CD4-positive, alpha-beta T cell treated with Interleukin-17A for 1 hour (primary cell): ENCODE measurements around the gene TUBB.
A peak's percentile ranks its signal among the peaks of the same experiment; 100 is the strongest.
"Not testable (repeated sequence)": the region's sequence is repeated elsewhere in the genome, so short reads cannot be mapped to it uniquely, and the experiment has no call there.

Experiments used
- DNase-seq: peaks from one replicate; pipeline ENCODE4 v3.0.0-alpha.2; 2020

The TUBB gene

DNA sequence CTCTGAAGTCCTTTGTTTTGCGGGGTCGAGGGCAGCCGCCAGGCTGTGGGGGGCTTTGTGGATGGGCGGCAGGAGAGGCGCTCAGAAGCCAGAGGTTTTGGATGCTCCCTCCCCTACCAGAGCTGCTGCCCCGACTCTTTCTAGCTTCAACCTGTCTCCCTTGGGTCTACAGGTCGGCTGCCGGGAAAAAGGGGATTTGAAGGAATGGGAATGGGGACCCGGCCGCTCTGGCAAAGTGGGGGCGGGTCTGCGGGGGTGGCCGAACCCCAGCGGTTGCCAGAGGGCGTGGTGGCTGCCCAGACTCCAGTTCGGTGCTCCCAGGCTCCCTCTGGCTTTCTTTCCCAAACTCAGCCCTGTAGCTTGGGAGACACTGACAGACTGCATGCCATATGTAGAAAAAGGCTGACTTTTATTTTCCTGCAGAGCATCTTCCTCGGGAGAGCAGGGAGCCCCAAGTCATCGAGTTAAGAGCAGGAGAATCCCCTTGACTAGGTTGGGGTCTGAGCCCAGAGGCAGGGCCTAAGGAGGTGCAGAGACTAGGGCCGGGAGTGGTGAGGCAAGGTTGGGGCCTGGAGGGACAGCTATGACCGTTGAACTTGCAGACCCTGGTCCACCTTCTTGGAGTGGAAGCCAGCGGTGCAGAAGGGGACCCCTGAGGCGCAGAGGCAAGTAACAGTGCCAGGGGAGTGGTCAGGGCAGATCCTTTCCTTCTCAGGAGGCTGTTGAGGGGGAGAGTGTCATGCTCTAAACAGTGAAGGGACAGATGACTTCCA lies 32.3 kb upstream of the TUBB start:
- no peak for DNase-seq

DNA sequence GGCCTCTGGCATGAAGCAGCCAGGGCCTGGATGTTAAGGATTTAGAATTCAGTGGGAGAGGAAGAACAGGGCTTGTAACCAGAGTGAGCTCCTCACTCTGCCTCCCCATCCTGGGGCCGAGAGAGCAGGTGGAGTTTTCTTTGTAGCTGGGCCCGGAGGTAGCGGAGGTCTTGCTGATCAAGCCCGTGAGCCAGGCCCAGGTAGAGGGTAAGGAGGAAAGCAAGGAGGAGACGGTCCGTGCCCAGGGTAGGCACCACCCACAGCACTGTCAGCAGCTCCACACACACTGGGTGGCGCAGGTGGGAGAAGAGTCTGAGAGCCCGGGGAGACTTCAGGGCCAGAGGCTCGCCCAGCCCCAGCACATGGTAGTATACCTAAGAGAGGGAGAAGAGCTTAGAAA lies 31.6 kb upstream of the TUBB start:
- DNase-seq, result no peak

DNA sequence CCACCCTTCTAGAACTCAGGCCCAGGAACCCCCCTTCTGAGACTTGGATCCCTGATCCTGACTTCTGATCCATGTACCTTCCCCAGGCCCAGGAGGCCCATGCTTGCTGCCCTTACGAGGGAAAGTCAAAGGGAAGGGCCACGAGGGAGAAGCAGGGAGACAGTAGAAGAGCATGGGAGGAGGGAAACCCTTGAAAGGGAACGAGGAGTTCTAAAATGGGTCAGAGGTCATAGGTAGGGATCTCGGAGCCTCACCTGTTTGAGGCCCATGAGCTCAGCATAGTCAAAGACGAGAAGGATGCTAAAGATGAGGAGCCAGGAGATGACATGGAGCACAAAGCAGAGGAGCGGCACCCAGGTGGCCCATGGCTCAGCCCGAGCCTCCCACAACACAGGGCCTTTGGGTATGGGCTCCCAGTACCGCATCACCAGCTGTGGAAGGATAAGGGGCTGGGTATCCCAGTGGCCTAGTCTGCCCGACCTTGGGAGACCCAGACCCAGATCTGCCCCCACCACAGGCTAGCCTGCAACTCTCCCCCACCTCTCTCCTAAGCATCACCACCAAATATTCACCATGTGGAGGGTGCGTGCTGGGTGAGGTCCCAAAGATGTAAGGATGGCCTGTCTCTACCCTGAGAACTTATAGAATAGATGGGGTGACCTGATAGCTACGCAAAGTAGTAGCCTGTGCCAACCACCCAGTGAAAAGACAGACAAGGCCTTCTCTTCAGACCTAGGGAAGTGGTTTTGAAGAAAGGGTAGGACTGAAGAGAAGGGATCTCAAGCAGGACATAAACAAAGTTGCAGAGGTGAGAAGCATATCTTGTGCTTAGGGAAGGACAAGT lies 30.9 kb upstream of the TUBB start:
- no peak for DNase-seq

DNA sequence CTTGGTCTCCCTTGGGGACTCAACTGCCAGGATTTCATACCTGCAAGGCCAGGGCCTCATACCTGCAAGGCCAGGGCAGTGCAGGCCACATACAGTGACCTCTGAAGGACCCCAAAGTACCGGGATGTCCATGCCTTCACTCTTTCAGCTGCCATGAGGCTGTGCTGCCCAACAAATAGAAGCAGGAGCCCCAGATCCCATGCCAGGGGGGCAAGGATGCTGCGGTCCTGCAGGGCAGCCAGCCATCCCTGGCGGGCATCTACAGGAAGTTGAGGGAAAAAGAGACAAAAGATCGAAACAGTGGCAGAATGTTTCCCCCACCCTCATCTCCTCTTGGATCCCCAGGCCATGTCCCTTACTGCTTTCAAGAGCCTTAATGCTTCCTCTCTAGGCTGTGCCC lies 30.2 kb upstream of the TUBB start:
- no peak for DNase-seq

DNA sequence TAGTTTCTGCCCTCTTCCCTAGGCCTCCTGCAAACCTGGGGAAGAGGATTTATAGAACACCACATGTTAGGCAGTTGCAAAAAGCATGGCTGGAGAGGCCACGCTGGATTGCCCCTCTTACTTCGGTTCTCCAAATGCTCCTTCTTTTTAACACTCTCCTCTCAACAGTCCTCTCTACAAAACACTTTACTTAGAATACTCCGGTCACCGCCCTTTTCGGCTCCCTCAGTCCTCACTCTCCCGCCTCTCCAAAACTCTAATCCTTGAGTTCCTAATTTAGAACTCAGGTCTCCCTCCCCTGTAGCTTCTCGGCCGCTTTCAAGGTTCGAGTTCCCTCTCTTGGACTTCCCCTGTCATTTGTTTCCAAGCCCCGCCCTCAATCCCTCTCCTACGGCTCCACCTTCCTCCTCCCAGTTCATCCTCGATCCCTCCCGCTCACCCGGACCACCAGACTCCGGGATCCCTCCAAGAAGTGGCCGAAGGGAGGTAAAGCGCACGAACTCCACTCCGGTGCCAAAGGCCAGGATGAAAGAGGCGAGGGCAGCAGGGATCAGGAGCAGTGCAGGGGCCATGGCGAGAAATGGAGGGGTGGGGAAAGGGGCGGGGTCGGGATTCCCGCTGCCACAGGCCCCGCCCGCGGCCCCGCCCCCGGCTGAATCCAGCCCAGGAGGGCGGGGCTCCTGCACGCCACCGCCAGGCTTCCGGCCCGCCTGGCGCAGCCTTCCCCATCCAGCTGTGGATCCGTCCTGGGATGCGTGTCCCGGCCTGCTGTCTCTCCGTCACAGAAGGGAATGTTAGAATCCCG lies 29.5 kb upstream of the TUBB start, which contains the start of gene NRM:
TSS of gene NRM (minus strand) at position 582 of the 805 bp plus-strand sequence. CDS start at position 572, 10 bp downstream.
- DNase-seq, result peak; percentile 66

DNA sequence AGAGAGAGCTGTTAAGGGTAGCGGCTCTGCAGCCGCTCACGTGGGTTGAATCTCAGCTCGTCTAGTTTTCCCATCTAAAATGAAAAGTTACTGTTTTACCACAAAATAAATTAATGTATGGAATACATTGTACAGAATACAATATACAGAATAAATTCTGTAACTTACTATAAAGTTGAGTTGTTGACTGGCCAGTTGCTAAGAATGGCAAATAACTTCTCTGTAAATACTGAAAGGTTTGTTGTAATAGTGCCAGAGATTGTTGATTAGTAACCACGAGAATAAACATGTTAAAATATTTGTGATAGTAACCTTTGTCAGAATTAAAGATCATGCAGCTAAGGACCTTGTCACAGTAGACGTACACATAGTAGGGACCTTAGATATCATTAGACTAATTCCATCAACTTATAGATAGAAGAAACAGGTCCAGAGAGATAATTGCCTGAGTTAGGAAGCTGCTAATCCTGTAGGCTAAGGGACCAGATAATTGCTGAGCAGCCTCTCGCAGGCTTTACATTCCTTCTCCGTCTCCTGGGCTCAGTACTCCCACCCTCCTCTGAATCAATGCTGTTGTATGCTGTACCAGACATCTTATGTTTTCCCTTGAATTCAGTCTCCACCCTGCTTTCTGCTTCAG lies 28.8 kb upstream of the TUBB start:
- DNase-seq, result no peak

DNA sequence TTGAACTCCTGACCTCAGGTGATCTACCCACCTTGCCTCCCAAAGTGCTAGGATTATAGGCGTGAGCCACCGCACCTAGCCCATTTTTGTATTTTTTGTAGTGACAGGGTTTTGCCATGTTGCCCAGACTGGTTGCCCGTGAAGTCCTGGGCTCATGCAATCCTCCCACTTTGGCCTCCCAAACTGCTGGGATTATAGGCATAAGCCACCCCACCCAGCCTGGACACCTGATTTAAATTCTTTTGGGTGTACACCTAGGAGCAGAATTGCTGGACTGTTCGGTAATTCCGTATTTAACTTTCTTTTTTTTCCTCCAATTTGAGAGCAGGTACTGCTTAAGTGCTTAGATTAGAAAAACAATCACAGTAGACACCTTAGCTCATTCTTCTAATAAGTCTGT lies 23.7 kb upstream of the TUBB start:
- no peak for DNase-seq

DNA sequence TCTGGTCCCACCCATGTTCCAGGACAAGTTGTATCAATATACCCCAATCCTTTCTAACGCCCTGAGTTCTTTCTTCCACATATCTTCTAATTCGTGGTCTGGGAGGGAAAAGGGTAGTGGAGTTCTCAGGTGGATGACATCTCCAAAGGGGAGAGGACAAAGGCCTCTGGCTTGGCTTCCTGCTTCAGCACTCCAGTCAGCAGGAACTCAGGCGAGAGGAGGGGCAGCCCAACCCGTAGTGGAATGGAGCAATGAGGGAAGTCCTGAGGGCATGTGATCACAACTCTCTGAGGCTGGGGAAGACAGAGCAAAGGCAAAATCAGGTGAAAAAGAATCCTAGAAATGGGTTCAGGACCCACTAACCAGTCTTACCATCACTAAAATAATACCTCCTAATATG lies 19.8 kb upstream of the TUBB start:
- no peak for DNase-seq

DNA sequence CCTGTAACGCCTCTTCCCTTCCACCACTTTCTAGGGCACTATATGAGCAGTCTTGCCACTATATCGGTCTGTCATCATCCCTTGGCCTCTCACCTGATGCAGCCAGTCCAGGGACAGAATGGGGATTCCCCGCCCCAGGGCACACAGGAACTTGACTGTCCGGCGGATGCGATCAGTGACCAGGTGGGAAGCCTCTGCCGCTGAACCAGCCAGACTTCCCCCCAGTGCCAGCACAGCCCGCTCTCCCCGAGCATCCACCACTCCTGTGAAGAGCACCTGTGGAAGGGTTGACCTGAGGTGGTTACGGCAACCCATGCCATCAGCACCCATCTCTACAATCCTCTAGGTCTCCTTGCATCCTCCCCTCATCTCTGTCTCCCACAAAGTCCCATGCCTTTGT lies 17.1 kb upstream of the TUBB start:
- DNase-seq, result no peak

DNA sequence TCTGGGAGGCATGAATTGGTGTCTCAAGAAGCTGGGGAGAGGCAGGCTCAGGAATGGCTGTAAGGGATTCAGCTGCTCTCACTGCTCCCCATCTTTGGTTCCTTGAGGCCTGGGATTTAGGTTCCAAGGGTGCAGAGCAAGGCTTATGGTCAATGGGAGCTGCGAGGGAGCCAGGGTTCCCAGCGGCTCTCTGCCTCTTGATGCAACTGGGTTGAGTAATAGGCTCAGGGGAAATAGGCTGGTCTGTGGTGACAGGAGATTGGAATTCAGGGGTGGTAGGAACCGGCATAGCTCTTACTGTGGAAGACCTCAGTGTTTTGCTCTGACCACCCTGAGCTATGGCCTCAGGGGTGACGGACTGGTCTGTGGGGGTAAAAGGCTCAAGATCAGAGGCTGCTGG lies 16.3 kb upstream of the TUBB start:
- DNase-seq, result no peak

DNA sequence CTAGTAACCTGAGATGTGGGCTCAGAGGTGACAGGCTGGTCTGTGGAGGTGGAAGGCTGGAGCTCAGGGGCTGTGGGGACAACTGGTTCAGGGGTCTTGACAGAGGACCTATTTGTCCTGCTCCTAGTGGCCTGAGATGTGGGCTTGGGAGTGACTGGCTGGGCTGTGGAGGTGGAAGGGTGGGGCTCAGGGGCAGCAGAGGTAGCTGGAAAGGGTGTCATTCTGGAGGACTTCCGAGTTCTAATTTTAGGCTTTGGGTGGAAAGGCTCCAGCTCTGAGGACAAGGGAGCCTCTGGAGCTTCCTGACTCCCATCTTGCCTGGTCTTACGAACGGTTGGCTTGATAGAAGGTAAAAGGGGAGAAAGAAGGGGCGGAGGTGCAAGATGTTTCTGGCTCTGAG lies 14.5 kb upstream of the TUBB start:
- no peak for DNase-seq

DNA sequence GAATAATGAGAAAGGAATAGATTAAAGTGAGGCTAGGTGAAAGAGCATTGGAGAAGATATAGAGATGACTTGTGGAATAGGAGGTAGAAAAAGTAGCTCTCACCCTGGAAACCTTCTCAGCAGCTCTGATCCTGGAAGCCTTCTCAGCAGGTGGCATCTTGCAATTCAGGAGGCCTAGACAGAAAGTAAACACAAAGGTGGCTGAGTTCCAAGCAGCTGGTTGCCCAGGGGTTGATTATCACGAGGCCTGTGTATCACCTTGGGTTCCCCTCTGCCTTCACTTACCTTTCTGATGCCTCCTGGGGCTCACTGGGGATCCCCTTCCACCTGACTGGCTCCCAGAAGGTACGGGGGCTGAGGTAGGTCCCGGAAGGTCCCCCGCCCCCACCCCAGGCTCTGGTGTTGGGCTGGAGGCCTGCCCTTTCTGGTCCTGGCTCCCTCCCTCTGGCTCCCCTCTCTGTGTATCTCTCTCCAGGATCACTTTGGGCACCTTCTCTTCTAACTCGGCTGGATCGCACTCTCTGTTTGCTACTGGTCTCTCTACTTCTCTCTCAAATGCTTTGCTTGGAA lies 12.8 kb upstream of the TUBB start:
- DNase-seq, result no peak

DNA sequence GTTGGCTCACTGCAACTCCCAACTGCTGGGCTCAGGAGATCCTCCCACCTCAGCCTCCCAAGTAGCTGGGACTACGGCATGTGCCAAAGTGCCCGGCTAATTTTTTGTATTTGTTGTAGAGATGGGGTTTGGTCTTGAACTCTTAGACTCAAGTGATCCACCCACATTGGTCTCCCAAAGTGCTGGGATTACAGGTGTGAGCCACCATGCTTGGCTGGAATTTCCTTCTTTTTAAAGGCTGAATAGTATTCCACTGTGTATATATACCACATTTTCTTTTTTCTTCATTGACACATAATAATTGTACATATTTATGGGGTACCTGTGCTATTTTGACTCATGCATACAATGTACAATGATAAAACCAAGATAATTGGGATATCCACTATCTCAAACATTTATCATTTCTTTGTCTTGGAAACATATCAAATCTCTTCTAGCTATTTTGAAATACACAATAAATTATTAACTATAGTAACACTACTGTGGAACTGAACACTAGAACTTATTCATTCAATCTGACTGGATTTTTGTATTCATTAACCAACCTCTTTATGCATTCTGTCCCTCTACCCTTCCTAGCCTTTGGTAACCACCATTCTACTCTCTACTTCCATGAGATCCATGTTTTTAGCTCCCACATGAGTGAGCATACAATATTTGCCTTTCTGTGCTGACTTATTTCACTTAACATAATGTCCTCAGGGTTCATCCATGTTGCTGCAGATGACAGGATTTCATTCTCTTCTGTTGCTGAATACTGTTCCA lies 10.9 kb upstream of the TUBB start:
- no peak for DNase-seq

DNA sequence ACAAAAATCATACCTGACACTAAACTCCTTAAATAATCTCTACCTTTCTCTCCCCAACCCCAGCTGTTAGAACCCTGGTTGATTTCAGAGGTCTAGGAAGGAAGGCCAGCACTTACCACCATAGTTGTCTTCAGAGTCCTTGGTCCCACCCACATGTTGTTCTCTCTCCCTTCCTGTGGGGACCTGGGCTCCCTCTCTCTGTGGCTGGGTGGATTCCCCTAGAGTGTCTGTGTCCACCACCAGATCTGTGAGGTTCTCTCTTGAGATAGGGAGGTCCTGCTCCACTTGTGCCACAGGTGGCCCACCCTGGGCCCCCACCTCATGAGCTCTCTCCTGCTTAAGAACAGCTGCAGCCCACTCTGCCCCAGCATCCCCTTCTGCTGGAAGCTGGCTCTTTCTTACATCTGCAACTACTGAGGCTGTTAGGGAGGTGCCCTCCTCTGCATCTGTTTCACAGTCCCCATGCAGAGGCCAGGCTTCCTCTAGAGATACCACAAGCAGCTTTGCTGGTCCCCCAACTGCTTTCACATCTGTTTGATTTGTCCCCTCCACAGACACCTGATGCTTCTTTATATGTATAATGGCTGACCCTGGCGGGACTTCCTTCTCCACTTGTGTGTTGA lies 8.3 kb upstream of the TUBB start:
- no peak for DNase-seq

DNA sequence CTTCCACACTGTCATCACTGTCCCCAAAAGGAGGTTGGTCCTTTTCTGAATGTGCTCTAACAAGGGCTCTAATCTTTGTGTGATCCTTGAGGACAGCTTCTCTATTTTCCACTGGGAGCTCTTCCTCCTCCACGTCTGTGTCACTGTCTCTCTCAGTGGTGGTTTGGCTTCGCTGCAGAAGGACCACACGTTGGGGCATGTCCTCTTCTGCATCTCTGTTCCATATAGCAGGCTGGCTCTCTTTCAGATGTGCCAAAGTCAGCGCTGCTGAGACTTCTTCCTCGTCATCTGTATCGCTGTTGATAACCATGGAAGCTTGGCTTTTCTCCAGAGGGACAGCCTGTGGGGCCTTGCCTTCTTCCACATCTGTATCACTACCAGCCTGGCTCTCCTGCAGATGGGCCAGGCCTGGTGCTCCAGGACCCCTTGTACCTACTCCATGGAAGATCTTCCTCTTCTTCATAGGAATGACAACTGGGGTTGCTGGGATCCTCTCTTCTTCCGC lies 7.7 kb upstream of the TUBB start:
- no peak for DNase-seq

DNA sequence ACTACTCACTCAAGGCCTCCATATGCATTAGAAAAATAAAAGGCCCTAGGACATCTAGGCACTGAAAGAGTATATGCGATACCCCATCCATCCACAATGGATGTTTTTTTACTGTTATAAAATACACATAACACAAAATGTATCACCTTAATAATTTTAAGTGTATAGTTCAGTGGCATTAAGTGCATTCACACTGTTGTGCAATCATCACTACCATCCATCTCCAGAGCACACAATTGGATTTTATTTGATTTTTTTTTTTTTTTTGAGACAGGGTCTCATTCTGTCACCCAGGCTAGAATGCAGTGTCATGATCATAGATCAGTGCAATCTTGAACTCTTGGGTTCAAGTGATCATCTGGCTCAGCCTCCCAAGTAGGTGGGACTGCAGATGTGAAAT lies 5.9 kb upstream of the TUBB start:
- DNase-seq, result no peak

DNA sequence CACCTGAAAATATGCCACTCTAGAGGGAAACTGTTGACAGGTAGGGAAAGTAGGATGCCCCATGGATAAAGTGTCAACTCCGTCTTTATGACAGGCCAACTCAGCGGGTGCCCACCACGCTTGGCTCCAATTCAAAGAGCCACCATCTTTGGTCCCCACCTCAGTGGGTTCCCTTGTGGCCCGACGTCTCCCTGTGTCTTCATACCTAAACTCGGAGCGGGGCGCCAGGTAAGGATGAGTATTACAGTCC lies 3.3 kb upstream of the TUBB start:
- DNase-seq, result no peak

DNA sequence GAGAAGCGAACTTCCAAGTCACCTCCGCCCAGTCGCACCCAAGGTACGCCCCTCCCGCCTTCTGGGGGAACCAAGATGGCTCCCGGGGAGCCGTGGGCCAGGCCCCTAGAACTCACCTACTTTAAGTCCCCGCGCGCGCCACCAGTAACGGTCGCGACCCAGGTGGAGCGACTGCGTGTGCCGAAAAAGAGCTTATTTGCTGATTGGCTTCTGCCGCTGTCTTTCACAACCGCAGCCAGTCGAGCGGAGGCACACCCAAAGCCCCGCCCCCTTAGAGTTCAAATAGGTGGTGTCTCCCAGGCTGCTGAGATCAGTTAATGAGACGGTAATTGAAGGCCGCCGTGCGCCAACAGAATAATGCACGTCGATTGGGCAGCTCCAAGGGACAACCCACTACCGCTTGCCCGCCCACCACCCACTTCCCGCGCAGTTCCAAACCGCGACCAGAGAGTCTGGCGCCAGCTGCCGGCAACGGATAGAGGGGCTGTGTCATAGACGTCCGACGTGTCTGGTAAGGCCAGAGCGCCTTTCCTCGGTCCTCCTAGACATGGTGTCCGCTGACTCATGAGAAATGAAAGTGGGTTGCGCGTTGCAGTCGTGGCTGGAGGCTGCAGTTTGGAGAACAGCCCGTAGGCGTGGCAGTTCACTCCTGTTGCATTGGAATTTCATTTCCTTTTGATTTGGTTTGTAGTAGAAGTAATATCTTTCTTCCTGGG lies 2.9 kb upstream of the TUBB start, which contains the start of gene MDC1:
TSS of gene MDC1 (minus strand) at position 153 of the 716 bp plus-strand sequence. CDS start 2,106 bp downstream, outside the sequence.
- DNase-seq, result peak; percentile 100

DNA sequence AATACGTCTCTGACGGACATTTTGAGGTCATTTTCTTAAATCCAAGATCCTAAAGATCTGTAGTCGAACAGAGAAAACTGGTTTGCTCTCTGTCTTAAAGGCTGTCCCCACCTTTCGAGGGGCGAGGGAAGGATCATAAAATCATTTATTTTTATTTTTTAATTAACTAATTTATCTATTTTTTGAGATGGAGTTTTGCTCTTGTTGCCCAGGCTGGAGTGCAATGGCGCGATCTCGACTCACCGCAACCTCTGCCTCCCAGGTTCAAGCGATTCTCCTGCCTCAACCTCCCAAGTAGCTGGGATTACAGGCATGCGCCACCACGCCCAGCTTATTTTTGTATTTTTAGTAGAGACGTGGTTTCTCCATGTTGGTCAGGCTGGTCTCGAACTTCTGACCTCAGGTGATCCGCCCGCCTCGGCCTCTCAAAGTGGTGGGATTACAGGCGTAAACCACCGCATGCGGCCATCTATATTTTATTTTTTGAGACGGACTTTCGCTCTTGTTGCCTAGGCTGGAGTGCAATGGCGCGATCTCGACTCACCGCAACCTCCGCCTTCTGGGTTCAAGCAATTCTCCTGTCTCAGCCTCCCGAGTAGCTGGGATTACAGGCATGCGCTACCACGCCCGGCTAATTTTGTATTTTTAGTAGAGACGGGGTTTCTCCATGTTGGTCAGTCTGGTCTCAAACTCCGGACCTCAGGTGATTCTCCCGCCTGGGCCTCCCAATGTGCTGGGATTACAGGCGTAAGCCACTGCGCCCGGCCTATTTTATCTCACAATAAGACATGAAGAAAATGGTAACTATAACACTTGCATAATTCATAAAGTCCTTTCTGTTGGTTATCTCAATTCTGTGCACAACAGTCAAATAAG lies 2.1 kb upstream of the TUBB start:
- DNase-seq, result not testable (repeated sequence)
